CD4-positive, alpha-beta T cell treated with Interleukin-21 for 1 hour (primary cell): ENCODE data around the gene PCDH15.

Source experiments
- DNase-seq: peaks from one replicate; pipeline ENCODE4 v3.0.0-alpha.2; 2020

The PCDH15 gene

DNA sequence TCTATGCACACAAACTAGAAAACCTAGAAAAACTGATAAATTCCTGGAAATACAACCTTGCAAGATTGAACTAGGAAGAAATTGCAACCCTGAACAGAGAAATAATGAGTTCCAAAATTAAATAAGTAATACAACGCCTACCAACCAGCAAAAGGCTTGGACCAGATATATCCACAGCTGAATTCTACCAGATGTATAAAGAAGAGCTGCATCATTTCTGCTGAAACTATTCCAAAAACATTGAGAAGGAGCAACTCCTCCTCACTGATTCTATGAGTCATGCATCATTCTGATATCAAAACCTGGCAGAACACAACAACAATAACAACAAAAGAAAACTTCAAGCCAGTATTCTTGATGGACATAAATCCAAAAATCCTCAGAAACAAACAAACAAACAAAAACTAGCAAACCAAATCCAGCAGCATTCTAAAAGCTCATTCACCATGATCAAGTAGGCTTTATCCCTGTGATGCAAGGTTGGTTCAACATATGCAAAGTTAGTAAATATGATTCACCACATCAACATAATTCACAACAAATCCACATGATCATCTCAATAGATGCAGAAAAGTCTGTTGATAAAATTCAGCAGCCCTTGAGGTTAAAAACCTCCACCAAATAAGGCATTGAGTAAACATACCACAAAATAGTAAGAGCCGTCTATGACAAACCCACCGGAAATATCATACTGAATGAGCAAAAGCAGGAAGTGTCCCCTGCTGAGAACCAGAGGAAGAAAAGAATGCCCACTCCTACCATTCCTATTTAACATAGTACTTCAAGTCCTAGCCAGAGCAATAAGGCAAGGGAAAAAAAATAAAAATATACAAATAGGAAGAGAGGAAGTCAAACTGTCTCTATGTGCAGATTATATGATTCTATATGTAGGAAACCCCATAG, 98.2 kb downstream of the PCDH15 start:
- DNase-seq: no peak

DNA sequence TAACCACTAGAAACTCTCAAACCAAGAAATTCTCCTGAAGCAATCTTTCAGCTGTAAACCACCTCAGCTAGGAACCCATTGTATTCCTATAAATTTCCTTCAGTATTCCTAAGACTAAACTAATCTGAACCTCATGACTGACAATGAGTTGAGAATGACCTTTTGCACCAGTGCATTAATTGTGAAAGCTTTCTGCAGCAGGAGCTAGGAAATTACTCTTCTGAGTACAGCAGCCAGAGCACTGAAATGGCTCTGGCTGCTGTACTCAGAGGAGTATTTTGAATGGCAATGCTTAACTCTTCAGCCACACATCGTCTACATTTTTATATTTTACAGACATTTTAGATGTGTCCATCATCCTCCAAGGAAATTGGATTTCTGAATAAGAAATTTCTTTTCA, 109.7 kb downstream of the PCDH15 start:
- no peak for DNase-seq

DNA sequence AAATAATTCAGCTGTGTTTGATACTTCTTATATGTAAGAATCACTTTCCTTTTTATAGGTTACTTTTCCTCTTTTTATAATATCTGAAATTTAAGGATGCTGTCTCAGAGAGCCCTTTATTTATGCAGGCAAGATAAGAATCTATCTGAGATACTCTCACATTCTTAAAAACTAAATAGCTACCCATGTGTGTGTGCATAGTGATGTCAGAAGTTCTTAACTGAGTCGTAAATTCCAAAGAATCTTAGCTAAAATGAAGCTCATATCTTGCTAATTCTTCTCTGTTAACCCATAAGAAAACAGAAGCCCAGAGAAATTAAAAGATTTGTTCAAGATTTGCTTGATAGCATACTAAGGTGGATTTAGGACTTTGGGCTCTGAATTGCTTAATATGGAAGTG, 118.5 kb downstream of the PCDH15 start:
- DNase-seq: no peak

DNA sequence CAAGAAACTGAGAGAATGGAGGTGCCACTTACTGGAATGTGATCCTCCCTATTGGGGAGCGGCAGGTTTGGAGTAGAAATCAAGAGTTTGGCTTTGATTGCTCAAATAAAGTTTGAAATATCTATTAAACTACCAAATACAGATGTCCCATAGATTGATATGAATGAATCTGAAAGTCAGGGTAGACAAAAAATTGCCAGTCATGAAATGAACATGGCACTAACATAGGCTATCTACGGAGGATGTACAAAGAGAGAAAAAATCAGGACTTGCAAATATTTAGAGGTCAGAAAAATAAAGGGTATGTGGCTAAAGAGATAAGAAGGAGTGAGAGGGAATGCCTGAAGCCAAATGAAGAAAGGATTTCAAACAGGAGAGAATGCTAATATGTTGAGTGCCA, 119.9 kb downstream of the PCDH15 start:
- no peak for DNase-seq

DNA sequence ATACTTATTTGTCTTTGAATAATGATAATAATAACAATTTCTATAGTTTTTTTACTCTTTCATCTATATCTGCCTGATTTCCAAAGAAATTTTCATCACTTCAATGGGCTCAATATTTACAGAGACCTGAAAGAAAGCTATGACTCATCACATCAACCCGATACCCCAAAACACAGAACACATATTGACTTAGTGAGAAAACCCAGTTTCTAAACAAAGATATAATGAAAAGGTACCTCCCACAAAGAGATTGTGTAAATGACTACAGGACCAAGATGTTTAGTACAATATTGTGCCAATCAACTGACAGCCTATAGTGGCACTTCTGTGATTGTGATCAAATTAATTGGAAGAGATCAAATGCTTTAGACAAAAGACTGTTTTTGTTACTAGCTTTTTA, 133.9 kb downstream of the PCDH15 start:
- no peak for DNase-seq

DNA sequence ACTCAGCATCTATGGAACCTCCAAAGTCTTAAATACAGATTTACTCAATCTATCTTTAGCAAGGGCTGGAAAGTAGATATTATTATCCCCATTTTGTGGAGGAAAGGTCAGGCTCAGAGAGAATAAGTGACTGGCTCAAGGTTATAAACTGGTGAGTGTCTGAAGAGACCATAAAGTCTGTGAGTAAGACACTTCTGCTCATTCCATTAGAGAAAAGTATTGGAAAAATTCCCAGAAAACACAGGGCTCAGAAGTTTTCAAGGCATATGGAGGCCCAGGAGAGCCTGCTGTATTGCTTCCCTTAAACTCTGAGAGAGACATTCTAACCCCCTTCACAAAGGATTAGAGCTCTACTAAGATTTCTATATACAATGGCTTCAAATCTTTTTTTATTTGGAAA, 134.8 kb downstream of the PCDH15 start:
- no peak for DNase-seq

DNA sequence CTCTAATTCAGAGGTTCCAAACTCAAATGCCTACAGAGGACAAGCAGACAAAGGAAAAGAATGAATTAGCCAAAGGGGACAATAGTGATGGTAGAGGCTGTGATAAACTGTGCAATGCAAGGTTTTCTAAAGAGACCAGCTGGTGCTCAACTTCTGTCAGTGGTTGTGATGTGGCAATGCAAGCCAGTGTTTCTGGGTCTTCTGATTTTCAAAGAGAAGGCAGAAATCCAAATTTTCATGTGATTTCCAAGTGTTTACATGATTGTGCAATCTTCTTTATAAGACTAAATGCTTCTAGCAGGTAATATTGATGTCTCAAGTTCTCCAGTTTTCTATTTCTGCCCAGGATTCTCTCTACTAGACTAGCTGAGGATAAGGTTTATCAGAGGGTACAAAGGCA, 135.9 kb downstream of the PCDH15 start:
- no peak for DNase-seq

DNA sequence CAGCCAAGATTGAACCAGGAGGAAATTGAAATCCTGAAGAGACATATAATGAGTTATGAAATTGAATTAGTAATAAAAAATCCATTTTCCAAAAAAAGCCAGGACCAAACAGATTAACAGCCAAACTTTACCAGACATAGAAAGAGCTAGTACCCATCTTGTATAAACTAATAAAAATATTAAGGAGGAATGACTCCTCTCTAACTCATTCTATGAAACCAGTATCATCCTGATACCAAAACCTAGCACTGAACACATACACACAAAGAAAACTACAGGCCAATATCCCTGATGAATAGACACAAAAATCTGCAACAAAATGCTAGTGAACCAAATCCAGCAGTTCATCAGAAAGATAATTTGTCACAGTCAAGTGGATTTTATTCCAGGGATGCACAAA, 140.6 kb downstream of the PCDH15 start:
- no peak for DNase-seq

DNA sequence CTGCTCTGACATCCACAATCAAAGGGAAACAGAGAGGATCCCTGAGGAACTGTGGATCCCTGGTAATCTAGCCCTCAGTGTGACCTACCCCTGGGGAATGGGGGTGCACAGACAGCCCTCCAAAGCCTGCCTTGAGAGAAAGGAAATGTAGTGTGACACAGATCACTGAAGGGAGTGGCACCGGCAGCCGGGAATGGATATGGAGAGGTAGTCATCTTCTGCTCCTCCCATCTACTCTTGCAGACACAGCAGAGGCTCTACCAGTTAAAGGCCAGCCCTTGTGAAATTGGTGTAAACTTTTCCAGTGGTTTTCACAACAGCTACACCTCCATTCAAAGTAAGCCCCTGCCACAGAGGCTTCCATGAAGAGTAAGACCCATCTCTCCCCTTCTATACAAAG, 144.4 kb downstream of the PCDH15 start:
- DNase-seq: no peak

DNA sequence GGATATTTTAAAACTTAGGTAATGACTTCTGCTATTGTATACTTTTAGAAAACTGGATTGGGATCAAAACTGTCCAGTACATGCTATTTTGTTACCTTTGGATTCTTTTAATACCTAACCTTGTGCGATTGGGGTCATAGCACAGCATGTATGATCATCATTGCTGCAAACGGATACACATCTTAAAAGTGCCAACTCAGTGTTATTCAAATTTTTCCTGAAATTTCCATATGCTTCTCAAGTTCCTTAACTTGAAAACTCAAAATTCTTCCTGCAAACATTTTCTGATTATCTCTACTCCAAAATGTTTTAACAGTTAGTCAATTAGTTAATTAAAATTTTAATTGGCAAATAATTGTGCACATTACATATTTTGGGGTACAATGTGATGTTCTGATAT, 147.5 kb downstream of the PCDH15 start:
- DNase-seq: no peak

DNA sequence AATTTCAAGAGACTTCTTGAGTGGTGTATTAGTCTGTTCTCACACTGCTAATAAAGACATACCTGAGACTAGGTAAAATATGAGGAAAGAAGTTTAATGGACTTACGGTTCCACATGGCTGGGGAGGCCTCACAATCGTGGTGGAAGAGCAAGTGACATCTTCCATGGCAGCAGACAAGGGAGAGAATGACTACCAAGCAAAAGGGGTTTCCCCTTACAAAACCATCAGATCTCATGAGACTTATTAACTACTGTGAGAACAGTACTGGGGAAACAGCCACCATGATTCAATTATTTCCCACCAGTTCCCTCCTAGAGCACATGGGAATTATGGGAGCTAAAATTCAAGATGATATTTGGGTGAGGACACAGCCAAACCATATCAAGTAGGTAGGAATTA, 150.5 kb downstream of the PCDH15 start:
- DNase-seq: no peak

DNA sequence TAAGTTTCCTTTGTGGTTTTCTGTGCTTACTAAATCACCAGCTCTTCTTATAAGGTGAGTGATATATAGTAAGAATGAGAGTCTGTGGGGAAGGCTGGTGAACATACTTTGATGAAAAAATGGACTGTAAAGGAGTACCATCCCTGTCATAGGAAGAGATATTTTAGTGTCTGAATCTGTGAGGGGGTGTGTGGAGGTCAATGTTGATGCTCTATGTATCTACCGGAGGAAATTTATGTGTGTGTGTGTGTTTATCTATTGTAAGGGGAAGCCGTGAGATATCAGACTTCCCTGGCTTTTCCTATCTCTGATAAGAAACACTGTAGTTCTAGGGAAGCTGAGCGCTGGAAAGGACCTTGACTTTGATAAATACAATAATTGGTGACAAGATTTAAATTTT, 179.0 kb downstream of the PCDH15 start:
- DNase-seq: no peak

DNA sequence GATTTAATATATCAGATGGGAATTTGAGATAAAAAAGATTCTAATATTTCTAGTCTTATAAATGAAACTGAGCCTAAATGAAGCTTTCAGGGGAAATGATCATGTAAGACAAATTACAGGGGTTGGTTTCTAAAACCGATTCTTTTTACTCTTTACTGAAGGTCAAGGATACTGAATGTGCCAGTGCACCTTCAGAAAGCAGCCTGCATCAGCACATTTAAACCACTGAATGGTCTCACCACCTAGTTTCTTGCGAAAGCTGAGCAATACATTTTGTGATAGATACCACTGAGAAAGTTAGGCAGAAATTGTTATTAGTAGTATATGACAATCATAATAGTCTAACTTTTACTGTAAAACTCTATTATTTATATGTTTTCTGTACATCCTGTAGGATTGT, 180.7 kb downstream of the PCDH15 start:
- DNase-seq: no peak

DNA sequence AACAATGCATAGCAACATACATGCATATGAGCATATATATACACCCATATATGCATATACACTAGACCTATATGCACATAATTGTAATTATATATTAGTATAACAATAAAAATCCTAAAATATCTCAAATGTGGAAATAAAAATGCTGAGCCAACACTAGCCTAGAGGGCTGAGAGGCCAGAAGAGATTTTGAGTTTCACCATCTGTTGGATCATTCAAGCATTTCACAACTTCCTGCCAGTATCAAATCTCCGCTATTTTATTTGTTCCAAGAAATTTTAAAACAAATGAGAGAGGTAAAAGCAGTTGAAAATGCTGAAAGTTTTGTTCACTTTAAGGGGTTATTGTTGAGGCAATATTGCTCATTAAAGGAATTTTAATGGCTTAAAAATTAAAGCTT, 187.0 kb downstream of the PCDH15 start:
- DNase-seq: no peak

DNA sequence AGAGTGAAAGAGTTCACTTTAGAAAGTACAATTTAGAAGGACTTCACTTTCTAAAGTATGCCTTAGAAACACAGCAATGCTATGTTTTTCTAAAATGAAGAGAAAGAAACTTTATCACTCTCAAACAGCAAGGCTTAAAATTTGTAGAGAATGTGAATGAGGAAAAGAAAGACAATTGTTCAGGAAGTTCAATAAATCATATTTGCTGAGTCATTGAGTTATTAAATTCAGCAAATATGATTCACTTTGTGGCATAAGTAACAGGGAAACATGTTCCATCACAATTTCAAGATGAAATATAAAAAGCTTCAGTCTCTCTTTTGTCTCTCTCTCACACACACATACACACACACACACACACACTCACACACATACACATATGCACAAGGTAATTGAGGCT, 187.9 kb downstream of the PCDH15 start:
- no peak for DNase-seq

DNA sequence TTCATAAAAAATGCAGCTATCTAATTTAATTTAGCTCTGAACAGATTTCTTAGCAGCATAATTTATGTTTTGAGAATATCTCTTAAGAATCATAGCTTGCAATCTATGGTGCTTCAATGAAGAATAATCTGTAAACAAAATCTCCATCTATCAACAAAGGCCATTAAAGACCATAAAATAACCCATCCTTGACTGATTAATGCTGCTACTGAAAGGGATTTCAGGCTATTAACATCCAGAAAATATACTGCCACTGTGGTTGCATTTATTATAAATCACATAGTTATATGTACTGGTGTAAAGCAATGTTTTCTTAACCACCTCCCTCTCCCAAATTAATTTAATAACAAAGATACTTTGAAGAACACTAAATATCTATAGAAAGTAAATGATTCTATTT, 191.6 kb downstream of the PCDH15 start:
- no peak for DNase-seq

DNA sequence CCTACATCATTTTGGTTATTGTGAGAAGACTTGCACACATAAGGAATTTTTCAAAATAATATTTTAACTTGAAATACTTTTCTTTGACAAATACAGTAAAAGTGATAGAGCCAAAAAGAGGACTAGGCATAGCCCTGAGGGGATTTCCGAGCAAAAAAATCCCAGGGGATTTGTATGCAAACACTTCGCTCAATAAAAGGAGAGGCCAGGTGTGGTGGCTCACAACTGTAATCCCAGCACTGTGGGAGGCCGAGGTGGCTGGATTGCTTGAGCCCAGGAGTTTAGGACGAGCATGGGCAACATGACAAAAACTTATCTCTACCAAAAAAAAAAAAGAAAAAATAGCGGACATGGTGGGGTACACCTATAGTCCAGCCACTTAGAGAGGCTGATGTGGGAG, 193.0 kb downstream of the PCDH15 start:
- DNase-seq: no peak

DNA sequence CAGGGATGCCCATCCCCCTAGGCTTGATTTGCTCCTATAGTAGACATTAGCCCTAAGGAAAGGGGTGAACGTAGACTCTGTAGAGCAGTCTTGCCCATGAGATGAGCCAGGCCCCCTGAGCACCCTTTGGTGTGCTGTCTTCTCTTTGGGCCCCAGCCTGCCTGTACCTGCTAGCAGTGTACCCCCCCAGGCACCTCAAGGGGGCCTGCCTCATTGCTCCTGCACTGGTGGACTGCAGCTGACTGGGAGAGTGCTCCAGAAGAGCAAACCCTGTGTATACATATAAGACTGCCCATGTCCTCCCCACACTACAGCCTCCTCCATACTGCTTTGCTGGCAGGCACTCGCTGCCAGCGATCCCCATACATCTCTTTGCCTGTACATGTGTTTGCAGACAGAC, 206.7 kb downstream of the PCDH15 start:
- no peak for DNase-seq

DNA sequence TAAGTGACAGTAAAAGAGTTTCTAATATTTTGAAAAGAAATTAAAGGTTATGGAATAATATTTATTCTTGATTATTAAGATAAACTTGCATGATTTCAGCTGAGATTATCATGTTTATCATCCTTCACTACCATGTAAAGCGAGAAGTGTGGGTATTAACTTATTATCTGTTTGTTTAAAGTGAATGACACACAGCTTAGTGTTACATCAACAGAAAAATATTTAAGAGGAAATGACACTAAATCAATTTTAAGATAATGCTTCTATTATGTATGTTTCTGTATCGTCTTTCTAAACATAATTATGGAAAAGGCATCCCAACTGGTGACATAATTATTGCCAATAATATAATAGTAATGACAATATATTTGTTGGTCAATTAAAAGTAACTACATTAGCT, 213.1 kb downstream of the PCDH15 start:
- DNase-seq: no peak

DNA sequence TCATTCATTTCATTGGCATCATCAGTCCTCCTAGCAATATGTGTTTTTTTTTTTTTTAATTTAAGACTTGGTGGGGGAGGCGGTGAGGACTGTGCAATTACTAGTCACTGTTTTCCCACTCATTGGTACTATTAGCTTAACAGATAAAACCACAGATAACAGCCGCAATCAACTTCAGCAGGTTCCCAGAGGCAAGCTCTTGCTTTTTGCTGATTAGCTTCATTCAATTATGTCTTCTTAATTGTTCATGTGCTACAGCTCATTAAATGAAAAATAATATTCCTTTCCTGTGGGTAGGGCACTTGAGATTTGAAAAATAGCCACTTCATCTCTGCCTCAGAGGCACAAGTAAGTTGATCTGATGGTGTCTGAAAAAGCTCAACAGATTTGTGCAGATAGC, 215.5 kb downstream of the PCDH15 start:
- no peak for DNase-seq

DNA sequence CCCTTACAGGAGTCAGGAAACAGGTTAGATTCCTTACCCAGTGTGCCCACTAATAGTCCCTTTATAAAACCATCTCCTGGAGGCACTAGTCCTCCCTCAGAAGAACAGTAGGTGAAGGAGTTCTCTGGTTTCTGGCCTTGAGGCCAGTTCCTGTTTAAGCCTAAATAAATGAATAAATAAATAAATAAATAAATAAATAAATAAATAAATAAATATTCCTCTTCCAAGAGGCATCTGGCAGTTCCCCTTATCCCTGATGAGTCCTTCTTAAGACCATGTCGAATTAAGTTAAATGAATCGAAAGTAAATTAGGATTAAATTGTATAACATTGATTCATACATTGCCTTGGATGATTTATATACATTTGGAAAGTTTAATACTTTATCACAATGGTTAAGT, 223.3 kb downstream of the PCDH15 start:
- DNase-seq: no peak

DNA sequence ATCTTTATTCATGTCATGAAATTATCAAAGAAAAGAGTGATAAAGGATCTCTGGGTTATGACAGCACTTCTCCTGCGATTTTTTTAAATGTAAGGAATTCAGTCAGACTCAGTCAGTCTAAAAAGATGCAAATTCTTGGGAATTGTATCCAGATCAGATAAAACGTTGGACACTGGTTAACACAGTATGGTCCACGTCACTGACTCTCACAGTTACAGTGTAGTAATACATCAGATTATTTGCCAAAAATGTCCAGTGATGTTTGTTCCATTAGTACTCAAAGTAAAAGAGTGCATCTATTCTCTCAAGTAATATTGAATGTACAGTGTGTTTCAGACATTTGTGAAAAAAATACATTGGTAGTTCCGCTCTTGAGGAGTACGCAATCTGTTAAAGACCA, 224.5 kb downstream of the PCDH15 start:
- no peak for DNase-seq

DNA sequence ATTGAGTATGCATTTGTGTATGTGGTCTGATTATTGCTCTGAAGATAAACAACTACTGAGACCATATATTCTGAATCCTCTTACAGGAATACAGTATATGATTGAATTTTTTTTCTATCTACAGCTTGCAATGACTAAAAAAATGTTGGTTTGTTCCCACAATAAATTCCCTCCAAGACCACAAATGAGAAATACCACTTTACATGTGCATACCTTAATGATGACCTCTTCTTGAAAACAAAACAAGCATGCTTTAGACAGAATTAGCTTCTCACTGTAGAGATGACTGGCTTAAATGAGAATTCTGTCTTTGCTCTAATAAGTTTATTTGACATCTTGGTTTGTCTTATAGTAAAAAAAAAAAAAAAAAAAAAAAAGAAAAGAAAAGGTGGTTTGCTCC, 241.5 kb downstream of the PCDH15 start:
- DNase-seq: no peak

DNA sequence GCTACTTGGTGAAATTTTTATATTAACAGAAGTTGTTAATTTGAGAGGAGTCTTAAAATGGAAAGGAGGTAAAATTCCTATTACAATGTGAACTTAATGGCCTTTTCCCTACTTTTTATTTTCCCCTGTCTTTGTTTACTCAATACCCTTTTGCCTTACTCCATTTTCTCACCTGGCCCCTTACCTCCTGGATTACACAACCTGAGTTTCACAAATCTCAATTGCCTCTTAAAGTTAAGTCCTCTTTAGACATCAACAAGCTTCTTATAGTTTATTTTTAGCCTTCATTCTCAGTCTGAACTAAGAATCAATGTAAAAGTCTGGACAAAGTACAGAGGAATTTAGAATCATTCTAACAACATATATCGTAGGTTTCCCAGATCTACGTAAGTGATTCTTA, 247.0 kb downstream of the PCDH15 start:
- DNase-seq: no peak

DNA sequence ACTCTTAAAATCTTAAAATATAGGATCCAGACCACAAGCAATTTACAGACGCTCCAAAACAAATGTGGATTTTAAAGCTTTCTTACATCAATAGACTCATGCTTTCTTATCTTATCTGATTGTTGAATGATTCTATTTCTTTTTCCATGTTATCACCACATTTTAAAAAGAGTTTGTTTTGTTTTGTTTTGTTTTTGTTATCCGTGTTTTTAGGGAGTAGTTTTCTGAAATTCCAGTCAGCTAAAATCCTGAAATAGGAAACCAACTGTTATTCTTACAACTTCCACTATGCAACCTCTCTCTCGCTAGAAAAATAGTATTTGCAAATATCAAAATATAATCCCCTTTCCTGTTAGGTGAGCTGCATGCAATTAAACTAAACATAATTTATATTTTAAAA, 251.0 kb downstream of the PCDH15 start:
- no peak for DNase-seq
